Right kidney (tissue), 1 donor: ENCODE data around the gene GRID1.

ENCODE experiments used
- DNase-seq: peaks from one replicate; pipeline ENCODE4 v3.0.0-alpha.2; 2016

GRID1 gene

GRCh38 chr10:85642421-85643170 lies 724.0 kb downstream of the GRID1 start:
- no peak for DNase-seq

GRCh38 chr10:85642082-85642420 lies 724.5 kb downstream of the GRID1 start:
- DNase-seq = no peak

- DNase-seq = no peak
Measured at GRCh38 chr10:85641479-85642009, 725.1 kb downstream of the GRID1 start.

- DNase-seq = no peak
Measured at GRCh38 chr10:85638797-85639196, 727.8 kb downstream of the GRID1 start.

- no peak for DNase-seq
Measured at GRCh38 chr10:85635650-85636049, 730.9 kb downstream of the GRID1 start.

GRCh38 chr10:85624511-85624910 lies 742.1 kb downstream of the GRID1 start:
- DNase-seq = no peak

GRCh38 chr10:85623758-85624157 lies 742.8 kb downstream of the GRID1 start:
- DNase-seq = no peak

- no peak for DNase-seq
Measured at GRCh38 chr10:85623342-85623741, 743.3 kb downstream of the GRID1 start.

- DNase-seq = no peak
Measured at GRCh38 chr10:85622425-85622824, 744.2 kb downstream of the GRID1 start.

- no peak for DNase-seq
Measured at GRCh38 chr10:85621562-85621961, 745.0 kb downstream of the GRID1 start.

- no peak for DNase-seq
Measured at GRCh38 chr10:85620807-85621206, 745.8 kb downstream of the GRID1 start.

- DNase-seq = no peak
Measured at GRCh38 chr10:85619832-85620231, 746.8 kb downstream of the GRID1 start.

- no peak for DNase-seq
Measured at GRCh38 chr10:85618841-85619240, 747.8 kb downstream of the GRID1 start.

- DNase-seq = no peak
Measured at GRCh38 chr10:85617751-85618546, 748.6 kb downstream of the GRID1 start.

- no peak for DNase-seq
Measured at GRCh38 chr10:85615556-85615955, 751.0 kb downstream of the GRID1 start.

GRCh38 chr10:85614981-85615380 lies 751.6 kb downstream of the GRID1 start:
- DNase-seq = no peak

- no peak for DNase-seq
Measured at GRCh38 chr10:85614566-85614965, 752.0 kb downstream of the GRID1 start.

- DNase-seq = no peak
Measured at GRCh38 chr10:85613391-85613790, 753.2 kb downstream of the GRID1 start.

GRCh38 chr10:85612833-85613232 lies 753.8 kb downstream of the GRID1 start:
- DNase-seq = no peak

GRCh38 chr10:85612378-85612775 lies 754.2 kb downstream of the GRID1 start:
- DNase-seq = no peak

- DNase-seq = no peak
Measured at GRCh38 chr10:85611746-85612377, 754.7 kb downstream of the GRID1 start.

- DNase-seq = no peak
Measured at GRCh38 chr10:85611093-85611740, 755.4 kb downstream of the GRID1 start.
